ENCODE measurements around the gene ERCC4.

ERCC4 gene

GRCh38 chr16:13957197-13958078, 37.5 kb downstream of the ERCC4 start:
- H3K36me3 ChIP-seq (ENCODE audit: control insufficient read depth, insufficient read depth, low read length): no peaks in the 10 kb centered on the region
- H3K4me1 ChIP-seq (ENCODE audit: control insufficient read depth, insufficient read depth, low read length): peaks cover 4% of the 10 kb centered on the region
- H3K4me3 ChIP-seq (ENCODE audit: low read length): peak overlapping the region; percentile 32
- H3K9ac ChIP-seq (ENCODE audit: low read length): no peak overlapping the region
- no peaks in the 10 kb centered on the region for H3K27me3 ChIP-seq (ENCODE audit: control insufficient read depth, insufficient read depth, low read length)
- H3K27ac ChIP-seq (ENCODE audit: low read depth, low read length): peak overlapping the region; percentile 44

- Histone ChIP-seq H3K4me1 (ENCODE audit: control insufficient read depth, insufficient read depth, low read length) (peaks cover 4% of the 10 kb centered on the region), H3K4me3 (ENCODE audit: low read length) (no peak overlapping the region), H3K27ac (ENCODE audit: low read depth, low read length) (no peak overlapping the region), H3K36me3 (ENCODE audit: control insufficient read depth, insufficient read depth, low read length) (no peaks in the 10 kb centered on the region), H3K27me3 (ENCODE audit: control insufficient read depth, insufficient read depth, low read length) (no peaks in the 10 kb centered on the region), H3K9ac (ENCODE audit: low read length) (no peak overlapping the region)
Observed at GRCh38 chr16:13958474-13958873, 38.5 kb downstream of the ERCC4 start.

GRCh38 chr16:13959626-13960025, 39.7 kb downstream of the ERCC4 start:
- Histone ChIP-seq H3K9ac (ENCODE audit: low read length) (no peak overlapping the region), H3K27ac (ENCODE audit: low read depth, low read length) (no peak overlapping the region), H3K4me3 (ENCODE audit: low read length) (no peak overlapping the region), H3K36me3 (ENCODE audit: control insufficient read depth, insufficient read depth, low read length) (no peaks in the 10 kb centered on the region), H3K27me3 (ENCODE audit: control insufficient read depth, insufficient read depth, low read length) (no peaks in the 10 kb centered on the region), H3K4me1 (ENCODE audit: control insufficient read depth, insufficient read depth, low read length) (peaks cover 4% of the 10 kb centered on the region)

GRCh38 chr16:13961099-13961811, 41.3 kb downstream of the ERCC4 start:
- H3K9ac ChIP-seq (ENCODE audit: low read length): no peak overlapping the region
- no peaks in the 10 kb centered on the region for H3K27me3 ChIP-seq (ENCODE audit: control insufficient read depth, insufficient read depth, low read length)
- no peak overlapping the region for H3K4me3 ChIP-seq (ENCODE audit: low read length)
- H3K36me3 ChIP-seq (ENCODE audit: control insufficient read depth, insufficient read depth, low read length): no peaks in the 10 kb centered on the region
- no peak overlapping the region for H3K27ac ChIP-seq (ENCODE audit: low read depth, low read length)
- H3K4me1 ChIP-seq (ENCODE audit: control insufficient read depth, insufficient read depth, low read length): peaks cover 4% of the 10 kb centered on the region

GRCh38 chr16:13962232-13962631, 42.3 kb downstream of the ERCC4 start:
- Histone ChIP-seq H3K27ac (ENCODE audit: low read depth, low read length) (no peak overlapping the region), H3K36me3 (ENCODE audit: control insufficient read depth, insufficient read depth, low read length) (no peaks in the 10 kb centered on the region), H3K4me3 (ENCODE audit: low read length) (no peak overlapping the region), H3K27me3 (ENCODE audit: control insufficient read depth, insufficient read depth, low read length) (no peaks in the 10 kb centered on the region), H3K4me1 (ENCODE audit: control insufficient read depth, insufficient read depth, low read length) (no peaks in the 10 kb centered on the region), H3K9ac (ENCODE audit: low read length) (no peak overlapping the region)

GRCh38 chr16:13968835-13969234, 48.9 kb downstream of the ERCC4 start:
- no peak overlapping the region for H3K4me3 ChIP-seq (ENCODE audit: low read length)
- H3K27me3 ChIP-seq (ENCODE audit: control insufficient read depth, insufficient read depth, low read length): no peaks in the 10 kb centered on the region
- H3K36me3 ChIP-seq (ENCODE audit: control insufficient read depth, insufficient read depth, low read length): no peaks in the 10 kb centered on the region
- H3K9ac ChIP-seq (ENCODE audit: low read length): no peak overlapping the region
- no peaks in the 10 kb centered on the region for H3K4me1 ChIP-seq (ENCODE audit: control insufficient read depth, insufficient read depth, low read length)
- H3K27ac ChIP-seq (ENCODE audit: low read depth, low read length): no peak overlapping the region

- no peaks in the 10 kb centered on the region for H3K27me3 ChIP-seq (ENCODE audit: control insufficient read depth, insufficient read depth, low read length)
- H3K4me3 ChIP-seq (ENCODE audit: low read length): no peak overlapping the region
- H3K9ac ChIP-seq (ENCODE audit: low read length): no peak overlapping the region
- no peaks in the 10 kb centered on the region for H3K36me3 ChIP-seq (ENCODE audit: control insufficient read depth, insufficient read depth, low read length)
- no peak overlapping the region for H3K27ac ChIP-seq (ENCODE audit: low read depth, low read length)
- H3K4me1 ChIP-seq (ENCODE audit: control insufficient read depth, insufficient read depth, low read length): no peaks in the 10 kb centered on the region
Observed at GRCh38 chr16:13969711-13970110, 49.8 kb downstream of the ERCC4 start.

GRCh38 chr16:13970708-13971422, 50.9 kb downstream of the ERCC4 start:
- no peak overlapping the region for H3K4me3 ChIP-seq (ENCODE audit: low read length)
- H3K4me1 ChIP-seq (ENCODE audit: control insufficient read depth, insufficient read depth, low read length): no peaks in the 10 kb centered on the region
- no peaks in the 10 kb centered on the region for H3K27me3 ChIP-seq (ENCODE audit: control insufficient read depth, insufficient read depth, low read length)
- no peak overlapping the region for H3K9ac ChIP-seq (ENCODE audit: low read length)
- no peaks in the 10 kb centered on the region for H3K36me3 ChIP-seq (ENCODE audit: control insufficient read depth, insufficient read depth, low read length)
- H3K27ac ChIP-seq (ENCODE audit: low read depth, low read length): no peak overlapping the region

- Histone ChIP-seq H3K4me1 (ENCODE audit: control insufficient read depth, insufficient read depth, low read length) (no peaks in the 10 kb centered on the region), H3K9ac (ENCODE audit: low read length) (no peak overlapping the region), H3K27me3 (ENCODE audit: control insufficient read depth, insufficient read depth, low read length) (no peaks in the 10 kb centered on the region), H3K27ac (ENCODE audit: low read depth, low read length) (no peak overlapping the region), H3K4me3 (ENCODE audit: low read length) (no peak overlapping the region), H3K36me3 (ENCODE audit: control insufficient read depth, insufficient read depth, low read length) (no peaks in the 10 kb centered on the region)
Observed at GRCh38 chr16:13973321-13974023, 53.5 kb downstream of the ERCC4 start.

- Histone ChIP-seq H3K27me3 (ENCODE audit: control insufficient read depth, insufficient read depth, low read length) (no peaks in the 10 kb centered on the region), H3K27ac (ENCODE audit: low read depth, low read length) (no peak overlapping the region), H3K4me3 (ENCODE audit: low read length) (no peak overlapping the region), H3K9ac (ENCODE audit: low read length) (no peak overlapping the region), H3K4me1 (ENCODE audit: control insufficient read depth, insufficient read depth, low read length) (no peaks in the 10 kb centered on the region), H3K36me3 (ENCODE audit: control insufficient read depth, insufficient read depth, low read length) (no peaks in the 10 kb centered on the region)
Observed at GRCh38 chr16:13977177-13977576, 57.2 kb downstream of the ERCC4 start.

- Histone ChIP-seq H3K27me3 (ENCODE audit: control insufficient read depth, insufficient read depth, low read length) (no peaks in the 10 kb centered on the region), H3K36me3 (ENCODE audit: control insufficient read depth, insufficient read depth, low read length) (no peaks in the 10 kb centered on the region), H3K4me3 (ENCODE audit: low read length) (no peak overlapping the region), H3K27ac (ENCODE audit: low read depth, low read length) (no peak overlapping the region), H3K4me1 (ENCODE audit: control insufficient read depth, insufficient read depth, low read length) (no peaks in the 10 kb centered on the region), H3K9ac (ENCODE audit: low read length) (no peak overlapping the region)
Observed at GRCh38 chr16:13982451-13982850, 62.5 kb downstream of the ERCC4 start.

GRCh38 chr16:13983625-13984024, 63.7 kb downstream of the ERCC4 start:
- H3K27me3 ChIP-seq (ENCODE audit: control insufficient read depth, insufficient read depth, low read length): no peaks in the 10 kb centered on the region
- no peak overlapping the region for H3K4me3 ChIP-seq (ENCODE audit: low read length)
- no peaks in the 10 kb centered on the region for H3K4me1 ChIP-seq (ENCODE audit: control insufficient read depth, insufficient read depth, low read length)
- H3K36me3 ChIP-seq (ENCODE audit: control insufficient read depth, insufficient read depth, low read length): no peaks in the 10 kb centered on the region
- no peak overlapping the region for H3K27ac ChIP-seq (ENCODE audit: low read depth, low read length)
- H3K9ac ChIP-seq (ENCODE audit: low read length): no peak overlapping the region
